Breast epithelium (tissue), 4 donors: ENCODE data around the gene ACOXL. TPM values are rescaled to one million over a fixed set of nuclear protein-coding genes. Genes with fewer than 3 reads are reported as not detected.

ENCODE experiments used
- DNase-seq, 2 donors: peaks; one replicate each; pipeline ENCODE4 v3.0.0-alpha.2; 2019; ENCODE audit warnings: low spot score in 2 of 2
- H3K27ac ChIP-seq, 2 donors: fragments of 200-600 bp; sonication (generic) in 1 of 2; one replicate each; pipeline ENCODE4 v1.5.1; 2016 to 2019; ENCODE audit warnings: mild to moderate bottlenecking in 1 of 2
- H3K27me3 ChIP-seq, 2 donors: fragments of 200-600 bp; sonication (generic) in 1 of 2; one replicate each; pipeline versions ENCODE4 v1.5.1 to v1.6.0; 2017 to 2019; ENCODE audit warnings: control low read depth in 1 of 2, mild to moderate bottlenecking in 1 of 2
- H3K36me3 ChIP-seq: fragments of 200-600 bp; one replicate; pipeline ENCODE4 v1.5.1; 2019
- H3K4me1 ChIP-seq, 2 donors: fragments of 200-600 bp; sonication (generic); one replicate each; pipeline ENCODE4 v1.5.1; 2016 to 2019; ENCODE audit warnings: control low read depth in 1 of 2
- H3K4me3 ChIP-seq, 3 donors: fragments of 200-600 bp; sonication (generic); 1 replicate in 2 of 3; 2 replicates in 1 of 3; pipeline ENCODE4 v1.5.1; 2016 to 2019; ENCODE audit warnings: mild to moderate bottlenecking in 3 of 3, moderate library complexity in 2 of 3
- H3K9me3 ChIP-seq, 2 donors: fragments of 200-600 bp; sonication (generic) in 1 of 2; one replicate each; pipeline ENCODE4 v1.5.1; 2016 to 2019; ENCODE audit warnings: control low read depth in 1 of 2
- POLR2A ChIP-seq: fragments of 450-650 bp; IDR thresholded peaks from one replicate; pipeline ENCODE4 v1.6.1; 2016; ENCODE audit warnings: antibody characterized with exemption, mild to moderate bottlenecking, moderate library complexity
- POLR2AphosphoS5 ChIP-seq, 3 donors: sonication (generic); formaldehyde crosslinking; IDR thresholded peaks; one replicate each; pipeline ENCODE4 v1.6.1; 2017; ENCODE audit warnings: antibody characterized with exemption in 3 of 3
- intact Hi-C: fragments of 100-400 bp; cut with DNase I; formaldehyde crosslinking; loops from one replicate; pipeline ENCODE4 v1.15.1; 2023; ENCODE audit warnings: low total_unique reads
- total RNA-seq, 3 donors: library from RNA; depleted of rRNA; stranded (reverse); fragments of >200 nt; gene quantifications; one replicate each; pipeline ENCODE4 v1.1.0, GENCODE V29; 2016
- TF ChIP-seq, protein P1 (sequence below), 3 donors: fragments of 450-650 bp; IDR thresholded peaks; one replicate each; pipeline ENCODE4 v1.5.1; 2016 to 2017; ENCODE audit warnings: antibody characterized with exemption in 3 of 3, mild to moderate bottlenecking in 3 of 3, moderate library complexity in 3 of 3

Gene ACOXL
- total RNA-seq, 3 donors from 2014 or later = not detected

DNA sequence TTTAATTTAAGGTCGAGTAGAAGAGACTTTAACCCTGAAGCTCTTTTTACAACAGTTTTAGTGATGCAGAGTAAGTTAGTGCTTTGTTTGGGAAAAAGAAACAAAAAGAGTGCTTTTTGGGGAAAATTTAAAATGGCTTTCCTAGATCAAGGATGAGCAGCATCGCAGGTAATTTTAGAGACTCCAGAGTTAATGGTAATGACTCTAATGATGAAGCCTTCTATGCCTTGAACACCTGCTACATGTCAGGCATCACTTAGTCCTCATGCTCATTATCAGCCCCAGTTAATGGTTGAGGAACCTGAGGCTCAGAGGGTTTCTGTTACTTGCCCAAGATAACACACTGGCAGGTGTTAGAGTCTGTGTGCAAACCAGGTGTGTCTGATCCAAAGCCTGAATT, 167.8 kb downstream of the ACOXL start:
- intact Hi-C loops = no loop called here
- H3K4me3 ChIP-seq = no peak overlapping the region
- TF ChIP-seq POLR2A (no peak), POLR2AphosphoS5 (IDR thresholded peaks at IDR 0.05) (no peak)
- H3K36me3 ChIP-seq = no peaks in the 10 kb centered on the region
- H3K4me1 ChIP-seq = no peaks in the 10 kb centered on the region
- H3K27me3 ChIP-seq = no peaks in the 10 kb centered on the region
- no peak overlapping the region for H3K27ac ChIP-seq
- peaks cover 0 to 14% of the 10 kb centered on the region in 2 donors for H3K9me3 ChIP-seq
- DNase-seq = no peak

DNA sequence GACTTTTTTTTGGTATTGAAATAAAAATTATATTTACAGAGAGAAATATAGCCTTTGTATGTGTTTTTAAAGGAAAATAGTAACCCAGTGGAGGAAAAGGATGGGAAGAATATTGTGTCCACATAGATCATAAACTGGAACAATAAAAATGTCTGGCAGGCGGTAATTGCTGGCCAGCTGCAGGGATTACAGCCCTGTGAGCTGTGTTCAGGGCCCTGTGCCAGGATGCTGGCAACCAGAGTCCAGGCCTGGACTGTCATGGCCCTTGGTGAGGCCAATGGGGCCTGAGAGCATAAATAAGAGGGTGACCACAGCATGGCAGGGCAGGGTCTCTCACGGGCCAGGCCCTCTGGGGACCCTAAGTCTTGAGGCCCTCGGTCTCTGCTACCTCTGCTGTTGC, 171.2 kb downstream of the ACOXL start:
- Histone ChIP-seq H3K27ac (no peak overlapping the region), H3K36me3 (no peaks in the 10 kb centered on the region), H3K4me1 (no peaks in the 10 kb centered on the region), H3K4me3 (no peak overlapping the region), H3K9me3 (no peaks in the 10 kb centered on the region), H3K27me3 (no peaks in the 10 kb centered on the region)
- DNase-seq = no peak
- intact Hi-C loops = no loop called here
- no peak for TF ChIP-seq POLR2AphosphoS5 (IDR thresholded peaks at IDR 0.05)
- TF ChIP-seq, protein P1, sequence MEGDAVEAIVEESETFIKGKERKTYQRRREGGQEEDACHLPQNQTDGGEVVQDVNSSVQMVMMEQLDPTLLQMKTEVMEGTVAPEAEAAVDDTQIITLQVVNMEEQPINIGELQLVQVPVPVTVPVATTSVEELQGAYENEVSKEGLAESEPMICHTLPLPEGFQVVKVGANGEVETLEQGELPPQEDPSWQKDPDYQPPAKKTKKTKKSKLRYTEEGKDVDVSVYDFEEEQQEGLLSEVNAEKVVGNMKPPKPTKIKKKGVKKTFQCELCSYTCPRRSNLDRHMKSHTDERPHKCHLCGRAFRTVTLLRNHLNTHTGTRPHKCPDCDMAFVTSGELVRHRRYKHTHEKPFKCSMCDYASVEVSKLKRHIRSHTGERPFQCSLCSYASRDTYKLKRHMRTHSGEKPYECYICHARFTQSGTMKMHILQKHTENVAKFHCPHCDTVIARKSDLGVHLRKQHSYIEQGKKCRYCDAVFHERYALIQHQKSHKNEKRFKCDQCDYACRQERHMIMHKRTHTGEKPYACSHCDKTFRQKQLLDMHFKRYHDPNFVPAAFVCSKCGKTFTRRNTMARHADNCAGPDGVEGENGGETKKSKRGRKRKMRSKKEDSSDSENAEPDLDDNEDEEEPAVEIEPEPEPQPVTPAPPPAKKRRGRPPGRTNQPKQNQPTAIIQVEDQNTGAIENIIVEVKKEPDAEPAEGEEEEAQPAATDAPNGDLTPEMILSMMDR (IDR thresholded peaks at IDR 0.05) = no peak
- no peak for TF ChIP-seq POLR2A

DNA sequence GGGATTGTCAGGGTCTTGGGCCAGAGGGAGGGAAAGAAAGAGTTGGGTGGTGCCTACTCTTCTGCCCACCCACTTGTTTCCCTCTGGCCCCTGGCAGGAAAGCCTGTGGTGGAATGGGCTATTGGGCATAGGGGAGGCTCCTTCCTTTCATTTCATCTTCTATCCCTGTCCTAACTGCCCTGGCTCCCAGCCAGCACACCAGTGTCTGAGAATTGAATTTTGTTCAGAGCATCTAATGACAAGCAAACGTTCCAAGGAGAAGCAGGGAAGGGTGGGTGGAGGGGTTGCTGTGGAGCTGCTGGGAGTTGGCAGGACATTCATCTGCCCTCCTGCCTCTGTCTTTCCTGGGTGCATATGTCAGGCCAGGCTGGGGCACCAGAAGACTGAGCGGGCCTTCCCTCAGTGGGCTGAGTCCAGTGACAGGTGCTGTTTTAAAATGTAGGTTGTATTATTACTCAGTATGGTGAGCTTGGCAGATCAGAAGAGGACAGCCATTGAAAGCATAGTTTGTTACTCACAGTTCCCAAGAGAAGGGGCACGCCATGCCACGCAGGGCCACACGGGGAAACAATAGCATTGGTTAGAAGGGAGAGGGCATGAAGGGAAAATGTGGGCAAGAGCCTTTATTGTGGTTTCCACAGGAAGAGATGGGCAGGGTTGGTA, 171.9 kb downstream of the ACOXL start:
- Histone ChIP-seq H3K27ac (no peak overlapping the region), H3K27me3 (no peaks in the 10 kb centered on the region), H3K4me1 (no peaks in the 10 kb centered on the region), H3K36me3 (no peaks in the 10 kb centered on the region), H3K4me3 (no peak overlapping the region), H3K9me3 (no peaks in the 10 kb centered on the region)
- intact Hi-C loops = no loop called here
- DNase-seq = no peak
- no peak for TF ChIP-seq POLR2A
- no peak for TF ChIP-seq POLR2AphosphoS5 (IDR thresholded peaks at IDR 0.05)
- TF ChIP-seq, protein P1 (IDR thresholded peaks at IDR 0.05) = no peak

DNA sequence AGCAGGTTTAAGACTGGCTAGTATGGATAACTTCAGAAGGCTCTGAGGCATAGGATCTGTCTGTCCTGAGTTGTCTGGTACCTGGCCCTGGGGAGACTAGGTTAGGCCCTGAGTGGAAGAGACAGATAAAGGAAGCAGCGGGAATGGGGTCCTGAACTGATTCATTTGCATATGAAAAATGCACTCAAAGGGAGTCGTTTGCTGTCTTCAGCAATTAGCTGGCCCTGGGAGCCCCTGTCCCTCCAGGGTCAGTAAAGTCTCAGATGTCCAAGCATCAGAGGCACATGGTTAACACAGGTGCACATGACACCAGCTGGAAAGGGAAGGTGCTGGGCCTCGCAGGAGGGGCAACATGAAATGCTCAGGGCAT, 172.4 kb downstream of the ACOXL start:
- Histone ChIP-seq H3K36me3 (no peaks in the 10 kb centered on the region), H3K27ac (no peak overlapping the region), H3K9me3 (no peaks in the 10 kb centered on the region)

DNA sequence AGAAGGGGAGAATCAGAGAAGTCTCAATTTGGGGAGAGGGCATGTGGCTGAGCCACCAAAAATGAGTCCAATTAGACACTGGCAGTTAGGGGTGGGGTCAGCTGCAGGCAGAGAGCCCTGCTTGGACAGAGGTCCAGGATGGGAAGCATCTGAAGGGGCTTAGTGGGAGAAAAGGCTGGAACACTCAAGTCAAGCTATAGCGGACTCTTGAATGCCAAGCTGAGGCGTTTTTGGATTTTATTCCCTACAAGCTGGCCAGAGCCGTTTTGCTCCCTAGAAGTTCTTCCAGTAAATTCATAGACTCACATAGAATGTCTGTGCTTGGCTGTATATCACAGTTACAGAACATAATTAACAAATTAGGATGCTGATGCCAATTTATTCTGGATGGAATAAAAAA, 172.8 kb downstream of the ACOXL start:
- no peak overlapping the region for H3K4me3 ChIP-seq
- no peak for TF ChIP-seq POLR2AphosphoS5 (IDR thresholded peaks at IDR 0.05)
- TF ChIP-seq, protein P1 (IDR thresholded peaks at IDR 0.05) = no peak
- intact Hi-C loops = no loop called here

More for the DNA sequence above, 172.4 kb downstream of the ACOXL start:
- Histone ChIP-seq H3K4me3 (no peak overlapping the region), H3K4me1 (no peaks in the 10 kb centered on the region), H3K27me3 (no peaks in the 10 kb centered on the region)
- intact Hi-C loops = no loop called here
- no peak for DNase-seq
- TF ChIP-seq POLR2A = no peak

DNA sequence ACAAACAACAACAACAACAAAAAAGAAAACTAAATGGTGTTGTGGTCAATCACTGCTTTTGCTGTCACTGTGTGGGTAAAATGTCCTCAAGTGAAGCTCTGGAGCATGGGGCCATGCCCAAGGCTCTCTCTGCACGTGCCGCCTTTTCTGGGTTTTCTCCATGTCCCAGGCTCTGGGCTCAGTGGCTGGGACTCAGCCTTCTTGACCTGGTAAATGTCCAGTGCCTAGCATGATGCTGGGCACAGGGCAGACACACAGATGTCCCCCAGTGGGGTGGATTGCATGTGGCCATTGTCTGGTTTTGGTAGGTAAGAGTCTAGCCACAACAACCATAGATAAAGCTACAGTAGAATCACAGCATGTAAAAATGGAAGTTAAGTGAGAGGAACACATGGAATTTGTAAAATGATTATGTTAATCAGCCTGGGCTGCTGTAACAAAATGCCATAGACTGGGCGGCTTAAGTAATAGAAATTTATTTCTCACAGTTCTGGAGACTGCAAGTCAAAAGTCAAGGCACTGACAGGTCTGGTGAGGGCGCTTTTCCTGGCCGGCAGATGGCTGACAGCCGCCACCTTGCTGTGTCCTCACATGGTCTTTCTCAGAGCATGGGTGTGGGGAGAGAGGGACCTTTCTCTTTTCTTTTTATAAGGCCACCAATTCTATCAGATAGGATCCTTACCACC, 174.4 kb downstream of the ACOXL start:
- Histone ChIP-seq H3K36me3 (no peaks in the 10 kb centered on the region), H3K9me3 (peaks cover 0 to 10% of the 10 kb centered on the region in 2 donors), H3K27ac (no peak overlapping the region), H3K27me3 (no peaks in the 10 kb centered on the region), H3K4me1 (no peaks in the 10 kb centered on the region), H3K4me3 (no peak overlapping the region)
- DNase-seq = no peak
- intact Hi-C loops = no loop called here
- TF ChIP-seq POLR2A = no peak
- TF ChIP-seq POLR2AphosphoS5 (IDR thresholded peaks at IDR 0.05) = no peak
- TF ChIP-seq, protein P1 (IDR thresholded peaks at IDR 0.05) = no peak

More for the DNA sequence above, 172.8 kb downstream of the ACOXL start:
- no peaks in the 10 kb centered on the region for H3K9me3 ChIP-seq
- no peak overlapping the region for H3K27ac ChIP-seq
- no peaks in the 10 kb centered on the region for H3K4me1 ChIP-seq
- H3K27me3 ChIP-seq = no peaks in the 10 kb centered on the region
- no peak for DNase-seq
- H3K36me3 ChIP-seq = no peaks in the 10 kb centered on the region
